HCT116 (cell line): ENCODE results near the gene FGG.

Source experiments
- EZH2 ChIP-seq: fragments of 200-600 bp; sonication (generic); IDR thresholded peaks from 2 replicates; pipeline ENCODE4 v1.6.1; 2017; ENCODE audit warnings: antibody characterized with exemption, mixed run types
- EZH2phosphoT487 ChIP-seq: fragments of 200-600 bp; IDR thresholded peaks from 2 replicates; pipeline ENCODE4 v1.6.1; 2018; ENCODE audit warnings: antibody characterized with exemption, borderline replicate concordance
- JUND ChIP-seq: IDR thresholded peaks from 2 replicates; pipeline ENCODE4 v1.6.1; 2012
- POLR2A ChIP-seq: IDR thresholded peaks from 2 replicates; pipeline ENCODE4 v1.7.0; 2011; ENCODE audit warnings: borderline replicate concordance; ENCODE audit not compliant: insufficient read depth, insufficient read length; ENCODE audit errors: extremely low read depth
- POLR2AphosphoS5 ChIP-seq: IDR thresholded peaks from 2 replicates; pipeline ENCODE4 v1.6.1; 2011; ENCODE audit warnings: mild to moderate bottlenecking, low read depth, low read length, moderate library complexity
- RAD21 ChIP-seq: IDR thresholded peaks from 2 replicates; pipeline ENCODE4 v1.6.1; 2012; ENCODE audit warnings: low read depth, mild to moderate bottlenecking
- SRF ChIP-seq: IDR thresholded peaks from 2 replicates; pipeline ENCODE4 v1.6.1; 2012; ENCODE audit warnings: low read depth
- TCF7L2 ChIP-seq: IDR thresholded peaks from 2 replicates; pipeline ENCODE4 v1.7.0; 2011; ENCODE audit warnings: borderline replicate concordance, inconsistent platforms; ENCODE audit not compliant: insufficient read depth, insufficient read length; ENCODE audit errors: extremely low read depth
- YY1 ChIP-seq: IDR thresholded peaks from 2 replicates; pipeline ENCODE4 v1.6.1; 2011; ENCODE audit warnings: low read length, low read depth, moderate library complexity, mild to moderate bottlenecking; ENCODE audit not compliant: insufficient replicate concordance; ENCODE audit errors: extremely low read depth
- ZNF274 ChIP-seq: fragments of 200-500 bp; sonication (Bioruptor generic); IDR thresholded peaks from 2 replicates; pipeline ENCODE4 v1.6.1; 2014; ENCODE audit warnings: mild to moderate bottlenecking, low read depth, low read length, inconsistent platforms
- TF ChIP-seq, protein P1 (sequence below), 3 experiments: fragments of 200-600 bp in 1 of 3; sonication (generic) in 1 of 3; IDR thresholded peaks in 2 of 3; conservative IDR thresholded peaks in 1 of 3; 2 replicates each; pipeline ENCODE4 v1.5.1; 2012 to 2017; ENCODE audit warnings: low read depth in 2 of 3, low read length in 2 of 3, antibody characterized with exemption in 1 of 3, borderline replicate concordance in 1 of 3, control low read depth in 1 of 3, mild to moderate bottlenecking in 1 of 3, mixed read lengths in 1 of 3, mixed run types in 1 of 3, moderate library complexity in 1 of 3; ENCODE audit not compliant: insufficient read depth in 1 of 3
- TF ChIP-seq, protein P2 (sequence below): IDR thresholded peaks from 2 replicates; pipeline ENCODE4 v1.6.1; 2012; ENCODE audit warnings: low read depth
- TF ChIP-seq, protein P3 (sequence below): IDR thresholded peaks from 2 replicates; pipeline ENCODE4 v1.6.1; 2012
- TF ChIP-seq, protein P4 (sequence below): IDR thresholded peaks from 2 replicates; pipeline ENCODE4 v1.6.1; 2012

DNA sequence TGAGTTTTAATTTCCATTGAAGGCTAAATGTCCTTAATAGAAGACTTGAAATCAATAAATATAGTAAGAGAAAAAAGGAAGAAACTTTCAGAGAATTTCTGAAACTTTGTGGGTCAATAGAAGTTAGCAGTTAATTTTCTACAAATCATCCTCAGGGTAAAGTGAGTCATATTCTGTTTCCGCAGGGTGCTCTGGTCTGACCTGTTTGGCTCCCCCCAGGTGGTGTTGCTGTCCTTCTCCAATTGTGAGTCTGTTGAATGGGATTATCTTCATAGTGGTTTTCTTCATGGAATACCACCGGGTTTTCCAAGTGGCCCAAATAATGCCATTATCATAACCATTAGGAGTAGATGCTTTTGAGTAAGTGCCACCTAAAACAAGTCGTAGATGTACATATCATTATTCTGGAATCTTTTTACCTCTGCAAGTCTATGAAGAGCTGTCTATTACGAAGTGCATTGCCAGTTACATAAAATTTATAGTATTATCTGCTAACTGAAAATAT is 7.7 kb downstream of the FGG start:
- TF ChIP-seq, protein P1, sequence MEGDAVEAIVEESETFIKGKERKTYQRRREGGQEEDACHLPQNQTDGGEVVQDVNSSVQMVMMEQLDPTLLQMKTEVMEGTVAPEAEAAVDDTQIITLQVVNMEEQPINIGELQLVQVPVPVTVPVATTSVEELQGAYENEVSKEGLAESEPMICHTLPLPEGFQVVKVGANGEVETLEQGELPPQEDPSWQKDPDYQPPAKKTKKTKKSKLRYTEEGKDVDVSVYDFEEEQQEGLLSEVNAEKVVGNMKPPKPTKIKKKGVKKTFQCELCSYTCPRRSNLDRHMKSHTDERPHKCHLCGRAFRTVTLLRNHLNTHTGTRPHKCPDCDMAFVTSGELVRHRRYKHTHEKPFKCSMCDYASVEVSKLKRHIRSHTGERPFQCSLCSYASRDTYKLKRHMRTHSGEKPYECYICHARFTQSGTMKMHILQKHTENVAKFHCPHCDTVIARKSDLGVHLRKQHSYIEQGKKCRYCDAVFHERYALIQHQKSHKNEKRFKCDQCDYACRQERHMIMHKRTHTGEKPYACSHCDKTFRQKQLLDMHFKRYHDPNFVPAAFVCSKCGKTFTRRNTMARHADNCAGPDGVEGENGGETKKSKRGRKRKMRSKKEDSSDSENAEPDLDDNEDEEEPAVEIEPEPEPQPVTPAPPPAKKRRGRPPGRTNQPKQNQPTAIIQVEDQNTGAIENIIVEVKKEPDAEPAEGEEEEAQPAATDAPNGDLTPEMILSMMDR (IDR thresholded peaks at IDR 0.05 in 2 of 3, conservative IDR thresholded peaks at IDR 0.05 in 1 of 3; ENCODE audit: borderline replicate concordance in 1 of 3, insufficient read depth in 1 of 3, low read depth in 2 of 3, low read length in 2 of 3): no peak
- no peak for TF ChIP-seq EZH2
- TF ChIP-seq, protein P2, sequence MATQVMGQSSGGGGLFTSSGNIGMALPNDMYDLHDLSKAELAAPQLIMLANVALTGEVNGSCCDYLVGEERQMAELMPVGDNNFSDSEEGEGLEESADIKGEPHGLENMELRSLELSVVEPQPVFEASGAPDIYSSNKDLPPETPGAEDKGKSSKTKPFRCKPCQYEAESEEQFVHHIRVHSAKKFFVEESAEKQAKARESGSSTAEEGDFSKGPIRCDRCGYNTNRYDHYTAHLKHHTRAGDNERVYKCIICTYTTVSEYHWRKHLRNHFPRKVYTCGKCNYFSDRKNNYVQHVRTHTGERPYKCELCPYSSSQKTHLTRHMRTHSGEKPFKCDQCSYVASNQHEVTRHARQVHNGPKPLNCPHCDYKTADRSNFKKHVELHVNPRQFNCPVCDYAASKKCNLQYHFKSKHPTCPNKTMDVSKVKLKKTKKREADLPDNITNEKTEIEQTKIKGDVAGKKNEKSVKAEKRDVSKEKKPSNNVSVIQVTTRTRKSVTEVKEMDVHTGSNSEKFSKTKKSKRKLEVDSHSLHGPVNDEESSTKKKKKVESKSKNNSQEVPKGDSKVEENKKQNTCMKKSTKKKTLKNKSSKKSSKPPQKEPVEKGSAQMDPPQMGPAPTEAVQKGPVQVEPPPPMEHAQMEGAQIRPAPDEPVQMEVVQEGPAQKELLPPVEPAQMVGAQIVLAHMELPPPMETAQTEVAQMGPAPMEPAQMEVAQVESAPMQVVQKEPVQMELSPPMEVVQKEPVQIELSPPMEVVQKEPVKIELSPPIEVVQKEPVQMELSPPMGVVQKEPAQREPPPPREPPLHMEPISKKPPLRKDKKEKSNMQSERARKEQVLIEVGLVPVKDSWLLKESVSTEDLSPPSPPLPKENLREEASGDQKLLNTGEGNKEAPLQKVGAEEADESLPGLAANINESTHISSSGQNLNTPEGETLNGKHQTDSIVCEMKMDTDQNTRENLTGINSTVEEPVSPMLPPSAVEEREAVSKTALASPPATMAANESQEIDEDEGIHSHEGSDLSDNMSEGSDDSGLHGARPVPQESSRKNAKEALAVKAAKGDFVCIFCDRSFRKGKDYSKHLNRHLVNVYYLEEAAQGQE: no peak
- no peak for TF ChIP-seq RAD21
- no peak for TF ChIP-seq JUND
- no peak for TF ChIP-seq ZNF274
- TF ChIP-seq POLR2A: no peak
- no peak for TF ChIP-seq YY1
- no peak for TF ChIP-seq POLR2AphosphoS5
- TF ChIP-seq SRF: no peak
- no peak for TF ChIP-seq TCF7L2
- TF ChIP-seq, protein P3, sequence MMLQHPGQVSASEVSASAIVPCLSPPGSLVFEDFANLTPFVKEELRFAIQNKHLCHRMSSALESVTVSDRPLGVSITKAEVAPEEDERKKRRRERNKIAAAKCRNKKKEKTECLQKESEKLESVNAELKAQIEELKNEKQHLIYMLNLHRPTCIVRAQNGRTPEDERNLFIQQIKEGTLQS: no peak
- TF ChIP-seq EZH2phosphoT487: no peak
- TF ChIP-seq, protein P4, sequence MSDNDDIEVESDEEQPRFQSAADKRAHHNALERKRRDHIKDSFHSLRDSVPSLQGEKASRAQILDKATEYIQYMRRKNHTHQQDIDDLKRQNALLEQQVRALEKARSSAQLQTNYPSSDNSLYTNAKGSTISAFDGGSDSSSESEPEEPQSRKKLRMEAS: no peak
